GM21723 (cell line): ENCODE results near the gene TOMM20.

Experiments used
- ATAC-seq: cut with Tn5 transposase; IDR thresholded peaks from one replicate; pipeline ENCODE4 v1.9.1; 2021; ENCODE audit warnings: mild to moderate bottlenecking, moderate library complexity; ENCODE audit not compliant: unreplicated experiment

The TOMM20 gene

DNA sequence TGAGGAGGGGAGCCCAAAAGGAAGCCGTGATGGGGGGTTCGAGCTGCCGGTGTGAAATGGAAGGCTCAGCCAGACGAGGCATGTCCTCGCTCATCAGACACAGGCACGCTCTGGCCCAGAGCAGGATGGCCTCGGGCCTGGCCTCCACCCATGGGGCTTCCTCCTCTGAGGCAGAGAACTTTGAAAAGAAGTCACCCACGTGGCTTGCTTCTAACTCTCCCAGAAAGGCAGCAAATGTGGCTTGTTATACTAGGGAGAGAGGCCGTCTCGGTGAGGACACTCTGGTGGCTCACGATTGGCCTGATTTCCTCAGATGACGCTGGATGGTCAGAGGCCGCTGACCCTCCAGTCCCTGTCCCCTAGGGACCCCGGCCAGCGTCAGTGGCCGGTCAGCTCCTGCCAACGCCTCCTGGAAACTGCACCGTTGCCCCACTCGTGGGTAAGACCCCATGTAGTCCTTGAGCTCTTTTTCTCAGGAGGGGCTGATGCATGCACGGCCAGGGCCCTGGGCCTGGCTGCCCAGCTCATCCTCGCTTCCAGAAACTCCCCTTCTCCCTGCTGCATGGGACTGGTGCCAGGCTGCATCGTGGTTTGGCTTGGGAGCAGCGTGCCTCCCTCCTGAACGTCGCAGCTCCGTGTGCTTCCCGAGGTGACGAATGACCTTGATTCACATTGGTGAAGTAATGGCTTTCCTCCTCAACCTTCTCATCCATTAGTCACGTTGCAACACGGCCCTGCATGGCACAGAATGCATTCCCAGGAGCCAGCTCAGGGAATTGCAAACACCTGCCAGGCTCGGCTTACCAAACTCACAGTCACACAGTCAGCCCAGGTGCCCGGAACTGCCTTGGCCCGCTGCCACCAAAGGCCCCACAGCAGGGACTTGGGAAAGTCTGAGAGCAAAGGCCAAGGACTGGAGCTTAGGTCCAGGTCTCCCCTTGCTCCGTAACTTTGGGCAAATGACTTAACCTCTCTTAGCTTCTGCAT, 58.8 kb downstream of the TOMM20 start:
- ATAC-seq = no peak

DNA sequence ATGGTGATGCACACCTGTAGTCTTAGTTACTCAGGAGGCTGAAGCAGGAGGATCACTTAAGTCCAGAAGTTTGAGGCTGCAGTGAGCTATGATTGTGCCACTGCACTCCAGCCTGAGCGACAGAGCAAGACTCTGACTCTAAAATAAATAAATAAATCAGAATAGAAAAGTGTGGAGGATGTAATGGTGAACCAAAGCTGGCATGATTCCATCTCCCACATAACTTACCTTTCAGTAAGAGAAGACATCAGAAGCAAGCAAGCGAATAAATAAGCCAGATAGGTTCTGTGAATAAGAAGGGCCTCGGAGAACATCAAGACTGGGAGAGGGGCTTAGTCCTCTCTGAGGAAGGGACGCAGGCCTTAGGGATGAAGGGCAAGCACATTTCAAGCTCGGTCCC, 59.5 kb downstream of the TOMM20 start:
- ATAC-seq = no peak

DNA sequence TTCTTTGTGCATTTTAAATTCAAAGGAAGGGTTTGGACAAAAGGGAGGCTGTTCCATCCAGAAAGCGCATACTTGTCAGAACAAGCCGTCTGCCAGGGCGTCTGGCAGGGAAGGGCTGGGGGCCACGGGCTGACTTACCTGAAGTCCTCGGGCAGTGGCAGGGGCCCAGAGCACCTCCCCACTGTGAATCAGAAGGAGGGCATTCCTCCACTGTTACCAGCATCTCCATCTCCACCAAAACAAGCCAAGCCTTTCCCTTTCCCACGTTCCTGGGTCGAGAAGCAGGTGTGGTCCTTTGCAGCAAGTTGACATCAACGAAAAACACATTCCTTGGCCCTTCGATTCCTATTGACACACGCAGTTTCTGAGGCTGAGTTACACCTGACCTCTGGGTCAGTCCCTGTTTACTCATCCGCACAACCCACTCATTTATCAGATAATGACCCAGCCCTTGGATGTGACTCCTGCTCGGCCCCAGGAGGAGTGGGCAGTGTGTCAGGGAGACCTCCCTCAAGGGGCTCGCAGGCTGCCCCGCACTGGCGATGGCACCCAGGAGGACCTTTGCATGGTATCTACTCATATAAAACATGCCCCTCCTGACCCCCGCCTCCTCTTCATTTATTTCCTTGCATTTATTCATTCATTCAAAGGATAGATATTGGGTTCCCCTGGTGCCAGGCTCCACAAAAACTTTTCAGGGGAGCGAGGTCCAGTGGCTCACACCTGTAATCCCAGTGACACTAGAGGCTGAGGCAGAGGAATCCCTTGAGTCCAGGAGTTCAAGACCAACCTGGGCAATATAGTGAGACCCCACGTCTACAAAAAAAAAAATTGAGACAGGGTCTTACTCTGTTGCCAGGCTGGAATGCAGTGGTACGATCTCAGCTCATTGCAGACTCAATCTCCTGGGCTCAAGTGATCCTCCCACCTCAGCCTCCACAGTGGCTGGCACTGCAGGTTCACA, 60.2 kb downstream of the TOMM20 start:
- no peak for ATAC-seq

DNA sequence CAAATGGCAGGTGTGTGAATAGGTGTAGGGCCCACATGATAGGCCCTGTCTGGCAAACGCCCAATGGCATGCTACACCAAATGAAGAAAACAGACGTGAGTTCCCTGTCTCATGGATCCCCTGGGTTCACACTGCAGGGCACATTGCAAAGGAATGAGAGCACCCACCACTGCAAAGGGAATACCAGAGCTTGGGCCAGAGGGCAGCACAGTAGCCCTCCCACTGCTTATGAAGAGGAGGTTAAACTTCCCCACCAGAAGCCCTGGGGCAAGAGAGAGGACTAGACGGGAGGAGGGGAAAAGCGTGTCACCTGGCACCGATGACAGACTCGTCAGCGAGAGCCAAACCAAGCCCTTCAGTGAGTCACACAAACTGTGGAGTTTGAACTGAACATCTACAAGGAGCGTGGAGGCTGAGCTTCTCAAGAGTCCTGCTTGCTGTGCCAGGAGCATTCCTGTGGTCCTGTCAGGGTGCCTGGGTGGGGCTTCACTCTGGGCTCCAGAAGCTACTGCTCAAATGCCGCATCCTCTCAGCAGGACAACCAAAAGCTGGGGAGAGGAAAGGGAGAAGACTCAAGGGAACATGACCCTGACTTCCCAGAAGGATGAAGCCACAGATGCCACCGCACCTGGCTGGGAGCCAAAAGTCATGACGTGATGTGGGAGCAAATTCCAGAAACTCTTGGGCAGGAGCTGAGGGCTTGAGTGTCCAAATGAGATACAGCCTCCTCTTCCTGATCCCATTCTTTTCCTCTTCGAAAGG, 61.1 kb downstream of the TOMM20 start:
- no peak for ATAC-seq

DNA sequence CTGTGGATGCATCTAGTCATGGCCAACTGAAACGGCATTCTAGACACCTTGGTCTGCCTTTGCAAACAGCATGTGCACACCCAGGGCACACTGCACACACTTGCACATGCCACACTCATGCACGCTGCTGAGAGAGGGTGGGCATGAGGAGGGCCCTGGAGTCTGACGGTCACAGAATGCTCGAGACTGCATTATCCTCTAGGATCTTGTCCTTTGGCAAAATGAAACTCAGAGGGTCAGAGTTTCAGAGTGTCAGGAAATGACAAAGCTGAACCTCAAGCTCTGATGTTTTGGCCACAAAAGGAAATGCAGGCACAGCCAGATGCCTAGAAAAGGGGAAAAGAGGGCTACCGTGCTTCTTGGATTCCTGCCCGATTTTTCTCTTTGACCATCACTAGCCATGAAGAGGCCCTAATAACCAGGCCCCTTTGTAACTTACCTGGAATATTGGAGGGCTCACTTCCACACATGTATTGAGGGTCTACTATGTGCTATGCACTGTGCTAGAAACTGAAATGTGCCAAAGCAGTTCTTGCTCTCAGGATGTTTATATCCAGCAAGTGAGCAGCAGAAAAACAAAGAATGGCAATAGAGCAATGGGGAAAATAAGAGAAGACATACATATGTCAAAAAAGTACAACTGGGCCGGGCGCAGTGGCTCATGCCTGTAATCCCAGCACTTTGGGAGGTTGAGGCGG, 65.4 kb downstream of the TOMM20 start:
- ATAC-seq = no peak

DNA sequence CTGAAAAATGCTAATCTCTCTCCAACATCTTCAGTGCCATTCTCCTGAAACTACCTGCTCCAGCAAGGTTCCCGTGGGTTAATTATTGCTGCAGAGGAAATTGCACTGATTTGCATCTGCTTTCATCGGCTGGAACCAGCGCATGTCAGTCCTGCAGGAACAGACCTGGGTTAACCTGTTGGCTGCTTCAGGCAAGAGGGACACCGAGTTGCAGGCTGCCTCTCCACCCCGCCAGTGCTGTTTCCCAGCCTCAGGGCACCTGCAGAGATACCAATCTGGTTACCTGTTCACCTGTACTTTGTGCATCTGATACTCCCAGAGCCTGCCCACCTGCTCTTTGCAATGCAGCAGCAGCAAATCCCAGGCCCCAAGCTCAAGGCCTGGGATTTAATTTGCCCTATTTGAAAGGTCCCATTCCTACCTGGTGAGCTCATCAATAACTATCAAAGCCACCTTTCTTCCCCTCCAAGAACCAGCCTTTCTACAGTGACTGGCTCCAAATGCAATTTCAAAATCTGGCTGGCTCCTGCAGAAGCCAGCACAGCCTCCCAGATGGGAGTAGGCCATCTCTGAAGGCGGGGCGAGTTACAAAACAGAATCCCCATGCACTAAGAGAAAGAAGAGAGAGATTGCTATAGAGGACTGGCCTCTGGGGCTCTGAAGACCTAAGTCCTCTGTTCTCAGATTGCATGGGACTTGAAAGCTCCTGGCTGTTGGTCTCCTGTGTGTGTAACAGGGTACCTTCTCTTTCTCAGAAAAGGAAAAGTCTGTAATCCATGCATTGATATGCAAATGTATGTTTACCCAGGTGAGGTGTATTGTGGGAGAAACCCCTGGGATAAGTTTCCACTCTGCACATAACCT, 67.8 kb downstream of the TOMM20 start:
- ATAC-seq = no peak
